Ishikawa (cell line): Measurements from ENCODE around the gene DDX17.

Experiments used
- CEBPB ChIP-seq: IDR thresholded peaks from 2 replicates; pipeline ENCODE4 v1.6.1; 2012
- CREB1 ChIP-seq: IDR thresholded peaks from 2 replicates; pipeline ENCODE4 v1.6.1; 2012; ENCODE audit warnings: low read depth
- EGR1 ChIP-seq: IDR thresholded peaks from 2 replicates; pipeline ENCODE4 v1.6.1; 2012
- EP300 ChIP-seq: IDR thresholded peaks from 2 replicates; pipeline ENCODE4 v1.6.1; 2012; ENCODE audit warnings: borderline replicate concordance
- FOXM1 ChIP-seq: IDR thresholded peaks from 2 replicates; pipeline ENCODE4 v1.6.1; 2012; ENCODE audit warnings: low read depth, borderline replicate concordance
- MAX ChIP-seq: IDR thresholded peaks from 2 replicates; pipeline ENCODE4 v1.6.1; 2012
- NFIC ChIP-seq: IDR thresholded peaks from 2 replicates; pipeline ENCODE4 v1.6.1; 2012
- RAD21 ChIP-seq: IDR thresholded peaks from 2 replicates; pipeline ENCODE4 v1.6.1; 2012; ENCODE audit warnings: low read depth
- TAF1 ChIP-seq: IDR thresholded peaks from 2 replicates; pipeline ENCODE4 v1.6.1; 2012; ENCODE audit warnings: low read depth, mild to moderate bottlenecking
- TCF12 ChIP-seq: IDR thresholded peaks from 2 replicates; pipeline ENCODE4 v1.6.1; 2012; ENCODE audit warnings: low read depth
- TEAD4 ChIP-seq: IDR thresholded peaks from 2 replicates; pipeline ENCODE4 v1.6.1; 2012
- USF1 ChIP-seq: IDR thresholded peaks from 2 replicates; pipeline ENCODE4 v1.6.1; 2012
- YY1 ChIP-seq: IDR thresholded peaks from 2 replicates; pipeline ENCODE4 v1.6.1; 2012; ENCODE audit warnings: low read depth
- ZBTB7A ChIP-seq: IDR thresholded peaks from 2 replicates; pipeline ENCODE4 v1.6.1; 2012; ENCODE audit warnings: low read depth
- TF ChIP-seq, protein P1 (sequence below): IDR thresholded peaks from 2 replicates; pipeline ENCODE4 v1.6.1; 2012; ENCODE audit warnings: low read depth, mild to moderate bottlenecking

Gene DDX17

DNA sequence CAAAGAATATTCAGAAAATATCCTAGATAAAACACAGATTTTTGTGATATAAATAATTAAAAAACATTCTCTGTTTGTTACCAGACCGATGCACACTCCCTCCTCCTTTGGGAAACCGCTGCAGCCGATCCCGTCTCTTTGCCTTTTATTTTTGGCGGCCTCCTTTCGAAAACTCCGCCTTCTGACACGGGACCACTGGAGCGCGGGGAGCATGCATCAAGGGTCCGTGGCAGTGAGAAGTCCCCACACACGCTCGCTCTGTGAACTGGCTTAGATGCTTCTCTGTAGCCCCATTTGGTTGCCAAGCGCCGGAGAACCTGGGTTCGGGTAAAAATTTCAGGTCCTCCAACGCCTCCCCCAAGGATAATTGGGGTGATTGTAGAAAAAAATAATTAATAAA, 17.0 kb downstream of the DDX17 start:
- TF ChIP-seq MAX: no peak
- no peak for TF ChIP-seq USF1
- TF ChIP-seq TCF12: no peak
- no peak for TF ChIP-seq YY1
- no peak for TF ChIP-seq TEAD4
- no peak for TF ChIP-seq RAD21
- TF ChIP-seq NFIC: no peak
- TF ChIP-seq, protein P1, sequence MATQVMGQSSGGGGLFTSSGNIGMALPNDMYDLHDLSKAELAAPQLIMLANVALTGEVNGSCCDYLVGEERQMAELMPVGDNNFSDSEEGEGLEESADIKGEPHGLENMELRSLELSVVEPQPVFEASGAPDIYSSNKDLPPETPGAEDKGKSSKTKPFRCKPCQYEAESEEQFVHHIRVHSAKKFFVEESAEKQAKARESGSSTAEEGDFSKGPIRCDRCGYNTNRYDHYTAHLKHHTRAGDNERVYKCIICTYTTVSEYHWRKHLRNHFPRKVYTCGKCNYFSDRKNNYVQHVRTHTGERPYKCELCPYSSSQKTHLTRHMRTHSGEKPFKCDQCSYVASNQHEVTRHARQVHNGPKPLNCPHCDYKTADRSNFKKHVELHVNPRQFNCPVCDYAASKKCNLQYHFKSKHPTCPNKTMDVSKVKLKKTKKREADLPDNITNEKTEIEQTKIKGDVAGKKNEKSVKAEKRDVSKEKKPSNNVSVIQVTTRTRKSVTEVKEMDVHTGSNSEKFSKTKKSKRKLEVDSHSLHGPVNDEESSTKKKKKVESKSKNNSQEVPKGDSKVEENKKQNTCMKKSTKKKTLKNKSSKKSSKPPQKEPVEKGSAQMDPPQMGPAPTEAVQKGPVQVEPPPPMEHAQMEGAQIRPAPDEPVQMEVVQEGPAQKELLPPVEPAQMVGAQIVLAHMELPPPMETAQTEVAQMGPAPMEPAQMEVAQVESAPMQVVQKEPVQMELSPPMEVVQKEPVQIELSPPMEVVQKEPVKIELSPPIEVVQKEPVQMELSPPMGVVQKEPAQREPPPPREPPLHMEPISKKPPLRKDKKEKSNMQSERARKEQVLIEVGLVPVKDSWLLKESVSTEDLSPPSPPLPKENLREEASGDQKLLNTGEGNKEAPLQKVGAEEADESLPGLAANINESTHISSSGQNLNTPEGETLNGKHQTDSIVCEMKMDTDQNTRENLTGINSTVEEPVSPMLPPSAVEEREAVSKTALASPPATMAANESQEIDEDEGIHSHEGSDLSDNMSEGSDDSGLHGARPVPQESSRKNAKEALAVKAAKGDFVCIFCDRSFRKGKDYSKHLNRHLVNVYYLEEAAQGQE: no peak
- no peak for TF ChIP-seq EGR1
- no peak for TF ChIP-seq TAF1
- no peak for TF ChIP-seq EP300
- TF ChIP-seq CEBPB: no peak
- TF ChIP-seq ZBTB7A: no peak
- TF ChIP-seq CREB1: no peak
- TF ChIP-seq FOXM1: no peak

- TF ChIP-seq RAD21 (no peak), EGR1 (no peak), USF1 (no peak), CEBPB (no peak), CREB1 (no peak), TEAD4 (no peak), TAF1 (no peak), MAX (no peak), FOXM1 (no peak), NFIC (no peak), TCF12 (no peak), YY1 (no peak)
- TF ChIP-seq, protein P1: no peak
These were observed 18.2 kb downstream of the DDX17 start for GRCh38 chr22:38487946-38488345.

DNA sequence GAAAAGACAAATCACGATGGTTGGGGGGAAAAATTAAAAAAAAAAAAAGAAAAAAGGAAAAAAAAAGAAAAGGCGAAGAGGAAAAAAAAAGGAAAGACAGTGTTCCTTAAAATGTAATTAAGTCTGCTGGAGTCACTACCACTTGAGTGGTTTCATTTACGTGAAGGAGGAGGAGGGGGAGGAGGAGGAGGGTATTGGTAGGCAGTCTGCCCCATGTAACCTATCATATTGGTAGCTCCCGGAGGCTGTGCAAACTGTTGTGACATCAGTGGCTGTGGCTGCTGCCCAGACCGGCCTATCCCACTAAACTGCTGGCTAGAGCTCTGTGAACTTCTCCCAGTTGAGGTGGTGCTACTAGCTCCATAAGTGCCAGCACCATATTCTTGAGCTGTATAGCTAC, 20.3 kb downstream of the DDX17 start:
- TF ChIP-seq CEBPB (no peak), ZBTB7A (no peak), YY1 (no peak), EGR1 (no peak), TEAD4 (no peak), USF1 (no peak), NFIC (no peak), MAX (no peak), TAF1 (no peak), EP300 (no peak), CREB1 (no peak), FOXM1 (no peak), TCF12 (no peak), RAD21 (no peak)
- TF ChIP-seq, protein P1: no peak

DNA sequence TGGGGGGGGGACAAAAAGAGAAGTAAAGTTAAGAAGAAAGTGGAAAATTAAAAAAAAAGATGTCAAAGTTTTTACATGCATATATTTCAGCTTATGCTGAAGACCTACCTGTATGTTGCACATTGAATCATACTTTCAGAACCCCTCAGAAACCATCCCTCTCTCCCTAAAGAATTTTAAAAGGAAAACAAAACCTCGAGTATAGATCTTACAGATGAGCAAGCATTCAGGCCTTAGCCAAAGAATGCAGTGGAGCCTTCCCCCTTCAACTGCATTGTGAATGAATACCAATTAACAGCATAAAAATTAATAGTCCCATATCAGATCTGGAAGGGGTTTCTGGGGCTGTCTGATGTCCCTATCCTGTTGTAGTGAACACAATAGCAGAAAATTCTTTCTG, 21.9 kb downstream of the DDX17 start:
- TF ChIP-seq FOXM1 (no peak), CREB1 (no peak), ZBTB7A (no peak)
- TF ChIP-seq, protein P1: no peak
